Fibroblast of skin of right quadriceps (primary cell): ENCODE measurements around the gene PGAM1.
A peak's percentile ranks its signal among the peaks of the same experiment; 100 is the strongest.
"Not testable (repeated sequence)": the region's sequence is repeated elsewhere in the genome, so short reads cannot be mapped to it uniquely, and the experiment has no call there.

ENCODE experiments used
- DNase-seq: peaks from one replicate; pipeline ENCODE4 v3.0.0-alpha.2; 2013

PGAM1 gene

DNA sequence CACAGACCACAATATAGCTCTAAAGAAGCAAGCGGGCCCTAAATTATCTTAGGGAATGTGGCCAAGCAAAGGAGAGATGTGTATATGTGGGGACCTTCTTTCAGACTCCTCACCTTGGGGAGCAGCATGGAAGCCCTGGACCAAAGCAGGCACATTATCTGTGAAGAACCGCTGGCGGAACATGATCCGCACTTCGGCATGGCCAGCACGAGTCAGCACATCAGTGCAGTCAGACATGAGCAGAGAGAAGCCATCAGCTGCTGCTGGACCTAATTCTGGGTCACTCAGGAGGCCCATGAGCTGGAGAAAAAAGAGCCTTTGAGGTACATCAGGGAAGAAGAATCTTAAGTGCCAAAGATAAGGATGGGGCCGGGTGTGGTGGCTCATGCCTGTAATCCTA is 33.9 kb downstream of the PGAM1 start:
- no peak for DNase-seq

DNA sequence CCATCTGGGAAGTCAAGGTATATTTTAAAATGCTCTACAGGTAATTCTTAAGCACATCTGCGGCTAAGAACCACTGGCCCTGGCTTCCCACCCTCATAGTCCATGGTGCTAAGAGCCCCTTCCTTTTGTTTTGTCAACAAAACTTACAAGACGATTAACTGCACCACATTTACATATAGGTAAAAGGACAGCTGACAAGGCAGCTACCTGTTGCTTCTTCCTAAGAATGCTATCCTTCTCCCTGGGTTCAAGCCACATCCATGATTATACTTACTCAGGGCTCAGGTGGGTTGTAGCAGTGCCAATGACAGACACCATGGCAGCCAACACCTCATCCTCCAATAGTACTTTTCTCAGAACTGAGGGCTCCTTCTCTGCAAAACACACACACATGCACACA is 36.3 kb downstream of the PGAM1 start:
- no peak for DNase-seq

DNA sequence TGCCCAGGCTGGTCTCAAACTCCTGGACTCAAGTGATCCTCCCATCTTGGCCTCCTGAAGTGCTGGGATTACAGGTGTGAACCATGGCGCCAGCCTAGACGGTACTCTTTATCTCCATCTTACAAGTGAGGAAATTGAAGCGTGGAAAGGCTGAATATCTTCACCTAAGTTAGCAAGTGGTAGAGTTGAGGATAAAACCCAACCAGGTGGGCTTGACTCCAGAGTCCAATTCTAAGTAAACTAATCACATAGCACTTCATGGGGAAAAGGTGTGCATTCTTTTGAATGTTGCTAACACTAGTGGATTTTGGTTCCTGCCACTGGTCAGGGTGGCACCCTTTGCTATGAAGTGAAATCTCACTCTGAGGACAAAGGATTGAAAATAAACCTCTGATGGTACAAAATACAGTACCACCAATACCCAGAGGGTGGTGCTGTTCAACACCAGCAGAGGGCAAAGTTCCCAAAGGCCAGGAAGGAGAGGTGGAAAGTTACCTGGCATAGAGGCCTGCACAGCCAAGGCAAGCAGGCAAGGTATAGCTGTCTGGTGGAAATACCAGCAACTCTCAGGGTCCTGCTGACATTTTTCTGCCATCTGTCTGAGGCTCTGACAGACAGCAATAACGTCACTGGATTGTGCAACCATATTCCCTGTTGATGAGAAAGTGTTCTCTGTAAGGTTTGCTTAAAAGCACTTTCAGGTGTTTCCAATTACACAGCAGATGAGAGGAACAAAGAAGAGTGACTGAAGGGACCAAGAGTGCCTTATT is 37.6 kb downstream of the PGAM1 start:
- DNase-seq: peak; percentile 76

DNA sequence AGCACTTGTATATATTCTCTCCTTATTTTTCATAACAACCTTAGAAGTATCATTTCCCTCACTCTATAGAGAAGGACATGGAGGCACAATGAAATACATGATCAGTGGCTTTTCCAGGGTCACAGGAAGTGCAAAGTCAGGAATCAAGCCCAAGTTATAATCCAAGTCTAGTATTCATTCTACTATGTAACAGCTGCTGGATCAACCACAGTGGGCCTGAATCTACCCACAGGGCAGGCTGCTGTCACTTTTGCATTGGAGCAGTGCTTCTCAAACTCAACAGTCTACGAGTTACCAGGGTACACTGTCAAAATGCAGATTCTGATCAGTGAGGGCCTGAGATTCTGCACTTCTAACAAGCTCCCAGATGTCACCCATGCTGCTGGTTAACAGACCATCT is 38.2 kb downstream of the PGAM1 start:
- DNase-seq: no peak

DNA sequence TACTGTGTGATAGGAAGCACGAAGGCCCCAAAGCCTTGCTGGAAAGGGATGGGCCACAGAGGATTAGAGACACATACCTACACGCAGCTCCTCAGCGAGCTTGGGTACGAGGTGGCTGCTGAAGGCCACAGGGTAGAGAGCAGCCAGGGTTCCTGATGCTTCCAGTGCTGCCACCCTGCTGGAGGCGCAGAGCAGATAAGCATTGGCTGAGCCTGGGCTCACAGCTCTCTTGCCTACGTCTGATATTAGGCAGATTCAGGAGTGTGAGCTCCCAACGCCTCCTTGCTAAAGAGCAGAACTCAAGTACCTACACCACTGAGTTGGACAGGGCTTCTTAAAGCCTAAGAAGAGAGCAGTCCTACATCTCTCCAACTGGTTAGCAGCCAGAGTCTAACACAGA is 40.0 kb downstream of the PGAM1 start:
- DNase-seq: no peak

DNA sequence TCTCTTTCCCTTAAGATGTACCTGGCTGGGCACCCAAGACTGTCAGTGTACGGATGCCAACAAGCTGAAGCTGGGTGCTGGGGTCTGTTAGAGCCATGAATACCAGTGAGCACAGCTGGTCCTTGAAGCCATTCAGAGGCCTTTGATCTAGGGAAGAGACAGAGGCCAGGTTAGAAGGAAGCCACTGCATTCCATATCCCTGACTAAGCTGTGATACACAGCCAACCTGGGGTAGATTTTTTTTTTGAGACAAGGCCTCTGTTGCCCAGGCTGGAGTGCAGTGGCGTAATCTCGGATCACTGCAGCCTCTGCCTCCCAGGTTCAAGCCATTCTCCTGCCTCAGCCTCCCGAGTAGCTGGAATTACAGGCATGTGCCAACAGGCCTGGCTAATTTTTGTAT is 40.8 kb downstream of the PGAM1 start:
- no peak for DNase-seq

DNA sequence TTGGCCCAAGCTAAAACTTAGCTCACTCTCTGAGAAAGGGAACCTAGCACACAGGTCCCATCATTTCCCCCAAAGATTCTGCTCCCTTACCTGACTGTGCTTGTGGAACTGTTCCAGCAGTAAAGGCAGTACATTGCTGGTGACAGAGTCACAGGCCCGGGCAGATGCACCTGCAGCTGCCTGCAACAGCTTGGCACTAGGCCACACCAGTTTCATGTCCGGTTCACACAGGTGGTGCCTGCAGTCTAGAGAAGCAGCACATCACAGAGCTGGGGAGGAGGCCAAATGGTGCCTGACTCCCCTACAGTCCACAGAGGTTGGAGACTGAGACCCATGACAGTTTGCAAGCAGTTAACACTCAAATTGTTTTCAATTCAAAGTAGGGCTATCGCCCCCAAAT is 42.2 kb downstream of the PGAM1 start:
- no peak for DNase-seq

DNA sequence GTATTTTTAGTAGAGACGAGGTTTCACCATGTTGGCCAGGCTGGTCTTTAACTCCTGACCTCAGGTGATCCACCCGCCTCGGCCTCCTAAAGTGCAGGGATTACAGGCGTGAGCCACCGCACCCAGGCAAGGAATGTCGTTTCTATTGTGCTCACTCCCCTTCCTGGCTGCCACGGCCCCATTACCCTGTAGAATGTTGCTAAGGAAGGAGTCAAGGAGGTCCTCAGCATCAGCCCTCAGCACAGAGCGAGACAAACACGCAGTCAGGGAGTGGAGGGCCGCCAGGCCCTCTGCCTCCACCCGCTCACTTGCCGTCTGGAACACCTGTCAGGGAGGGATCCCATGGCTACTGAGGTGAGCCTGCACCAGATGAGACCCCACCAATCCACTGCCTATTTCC is 42.8 kb downstream of the PGAM1 start:
- DNase-seq: not testable (repeated sequence)

DNA sequence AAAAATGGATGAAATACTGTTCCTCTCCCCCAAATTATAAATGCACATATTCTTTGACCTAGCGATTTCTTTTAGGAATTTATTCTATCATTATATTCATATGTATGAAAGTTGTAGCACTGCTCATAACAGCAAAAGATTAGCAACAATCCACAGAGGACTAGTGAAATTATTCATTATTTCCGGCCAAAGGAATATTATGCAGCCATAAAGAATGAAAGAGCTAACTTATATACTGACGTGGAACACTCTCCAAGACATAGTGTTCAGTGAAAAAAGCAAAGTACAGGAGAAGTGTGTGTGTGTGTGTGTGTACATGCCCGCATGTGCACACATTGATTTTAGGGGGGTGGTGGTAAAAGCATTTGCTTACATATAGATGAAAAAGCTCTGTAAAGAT is 48.9 kb downstream of the PGAM1 start:
- DNase-seq: no peak

DNA sequence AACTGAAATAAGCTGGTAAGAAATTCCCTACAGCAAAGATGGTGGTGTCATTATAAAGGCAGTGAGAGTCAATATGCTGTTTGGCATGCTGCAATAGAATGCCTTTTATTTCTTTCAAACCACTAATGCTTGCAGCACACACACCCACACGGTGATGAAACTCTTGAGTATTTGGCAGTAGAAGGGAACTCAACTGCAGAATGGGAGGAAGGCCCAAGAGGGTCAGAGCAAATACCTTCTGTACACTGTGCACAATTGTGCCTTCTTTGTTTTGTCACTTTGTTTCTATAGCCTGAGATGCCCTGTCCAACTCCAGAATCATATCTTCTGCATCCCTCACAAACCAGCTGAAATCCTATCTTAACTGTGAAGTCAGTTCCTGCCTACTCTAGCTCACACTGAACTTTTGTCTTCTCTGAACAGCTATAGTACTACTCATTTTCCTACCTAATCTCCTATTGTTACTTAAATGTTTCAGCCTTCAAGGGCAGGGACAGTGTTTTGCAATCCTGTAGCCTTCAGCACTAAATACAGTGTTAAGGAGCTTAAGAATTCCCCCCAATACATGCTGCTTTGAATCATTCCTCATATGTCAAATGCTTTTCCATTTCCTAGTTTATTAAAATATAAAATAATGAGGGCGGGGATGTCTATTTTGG is 50.1 kb downstream of the PGAM1 start:
- DNase-seq: peak; percentile 35

DNA sequence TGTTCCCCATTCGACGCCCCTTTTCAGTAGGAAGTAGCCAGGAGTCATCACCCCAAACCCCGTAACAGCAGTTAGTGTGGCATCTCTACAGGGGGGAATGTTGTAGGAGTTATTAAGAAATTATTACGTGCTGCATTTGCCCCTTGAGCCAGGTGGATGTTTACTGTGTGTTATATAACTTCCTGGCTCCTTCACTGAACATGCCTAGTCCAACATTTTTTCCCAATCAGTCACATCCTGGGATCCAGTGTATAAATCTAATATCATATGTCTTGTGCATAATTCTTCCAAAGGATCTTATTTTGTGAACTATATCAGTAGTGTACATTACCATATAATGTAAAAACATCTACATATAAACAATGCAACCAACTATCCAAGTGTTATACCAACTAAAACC is 53.4 kb downstream of the PGAM1 start:
- DNase-seq: not testable (repeated sequence)

DNA sequence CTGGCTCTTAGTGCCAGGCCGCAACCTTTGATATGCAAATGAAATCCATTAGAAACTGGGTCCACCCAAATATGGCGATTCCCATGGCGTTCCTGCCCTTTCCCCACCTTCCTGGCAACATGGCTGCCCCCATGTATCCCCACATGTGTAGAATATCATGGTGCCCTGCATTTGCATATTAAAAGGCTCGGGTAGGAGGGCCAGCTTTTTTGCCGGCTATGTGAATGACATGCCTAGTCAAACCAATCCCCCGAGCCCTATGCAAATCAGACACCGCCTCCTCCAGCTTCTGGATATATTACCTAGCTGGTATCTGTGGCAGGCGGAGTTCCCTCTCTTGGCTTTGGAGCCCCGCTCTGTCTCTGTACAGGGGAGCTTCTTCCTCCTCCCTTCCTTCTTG is 53.9 kb downstream of the PGAM1 start:
- no peak for DNase-seq

DNA sequence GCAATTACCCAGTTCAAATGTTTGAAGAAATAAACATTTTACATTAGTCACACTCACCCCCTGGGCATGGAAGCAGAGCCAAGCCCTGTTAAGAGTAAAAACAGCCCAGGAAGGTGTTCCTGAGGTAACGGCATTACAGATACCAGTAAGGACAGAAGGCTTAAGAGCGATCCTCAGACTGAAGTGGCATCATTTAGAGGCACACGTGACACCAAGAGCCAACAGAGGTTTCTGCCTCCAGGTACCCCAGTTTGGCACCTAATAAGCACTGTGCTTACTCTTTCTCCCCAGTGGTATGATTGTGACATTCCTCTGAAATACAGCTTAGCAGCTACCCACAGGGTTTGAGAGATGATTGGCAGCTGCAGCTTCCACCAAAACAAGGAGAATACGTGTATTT is 55.1 kb downstream of the PGAM1 start:
- DNase-seq: no peak

DNA sequence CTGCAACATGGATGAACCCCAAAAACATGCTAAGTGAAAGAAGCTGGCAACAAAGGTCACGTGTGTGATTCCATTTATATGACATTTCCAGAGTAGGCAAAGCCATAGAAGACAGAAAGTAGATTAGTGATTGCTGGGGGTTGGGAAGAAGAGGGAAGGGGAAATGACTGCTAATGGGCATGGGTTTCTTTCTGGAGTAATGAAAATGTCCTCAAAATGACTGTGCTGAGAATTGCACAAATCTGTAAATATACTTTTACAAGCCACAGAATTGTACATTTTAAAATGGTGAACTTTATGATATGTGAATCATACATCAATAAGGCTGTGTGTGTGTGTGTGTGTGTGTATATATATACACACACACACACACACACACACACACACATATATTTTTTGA is 56.4 kb downstream of the PGAM1 start:
- no peak for DNase-seq
